HG02938 (cell line): ENCODE results near the gene KLHDC7B.

Source experiments
- ATAC-seq: cut with Tn5 transposase; IDR thresholded peaks from one replicate; pipeline ENCODE4 v1.9.1; 2021; ENCODE audit warnings: mild to moderate bottlenecking, moderate library complexity; ENCODE audit not compliant: unreplicated experiment

Gene KLHDC7B

DNA sequence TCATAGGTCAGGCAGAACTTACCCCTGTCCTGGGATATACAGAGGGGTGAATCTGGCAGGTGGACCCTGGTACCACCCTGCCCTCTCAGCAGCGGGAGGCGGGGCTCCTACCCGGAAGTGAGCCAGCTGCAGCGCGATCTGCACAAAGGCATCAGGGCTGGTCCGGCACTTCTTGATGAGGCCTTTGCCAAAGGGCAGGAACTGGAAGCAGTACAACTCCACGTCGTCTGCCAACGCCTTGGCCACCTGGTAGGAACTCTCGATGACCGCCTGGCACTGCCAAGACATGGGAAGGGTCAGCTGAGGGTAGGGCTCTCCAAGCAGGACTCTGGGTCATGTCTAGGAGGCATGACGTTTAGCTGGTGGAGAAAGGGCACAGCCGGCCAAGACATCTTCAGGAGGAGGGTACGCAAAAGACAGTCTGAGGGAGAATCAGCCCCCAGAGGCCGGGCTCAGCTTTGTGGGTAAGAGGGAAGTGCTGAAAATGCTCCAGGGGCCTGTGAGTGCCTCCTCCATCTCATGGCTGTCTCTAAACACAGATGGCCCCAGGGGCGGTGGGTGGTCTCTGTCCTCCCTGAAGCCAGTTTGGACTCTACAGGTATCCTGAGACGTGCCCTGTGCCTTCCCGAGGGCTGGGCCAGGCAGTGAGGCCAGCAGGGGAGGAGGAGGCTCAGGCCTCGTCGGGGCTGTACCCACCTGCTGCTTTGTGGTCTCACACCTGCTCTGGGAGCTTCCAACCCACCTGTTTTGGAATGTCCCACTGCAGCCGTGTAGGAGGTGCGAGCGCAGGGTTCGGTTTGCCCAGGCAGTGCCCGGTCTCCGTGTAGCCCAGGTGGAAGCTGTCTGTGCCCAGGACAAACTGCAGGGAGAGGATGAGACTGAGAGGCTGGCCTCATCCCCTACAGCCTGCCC, 25.8 kb downstream of the KLHDC7B start:
- ATAC-seq = no peak

DNA sequence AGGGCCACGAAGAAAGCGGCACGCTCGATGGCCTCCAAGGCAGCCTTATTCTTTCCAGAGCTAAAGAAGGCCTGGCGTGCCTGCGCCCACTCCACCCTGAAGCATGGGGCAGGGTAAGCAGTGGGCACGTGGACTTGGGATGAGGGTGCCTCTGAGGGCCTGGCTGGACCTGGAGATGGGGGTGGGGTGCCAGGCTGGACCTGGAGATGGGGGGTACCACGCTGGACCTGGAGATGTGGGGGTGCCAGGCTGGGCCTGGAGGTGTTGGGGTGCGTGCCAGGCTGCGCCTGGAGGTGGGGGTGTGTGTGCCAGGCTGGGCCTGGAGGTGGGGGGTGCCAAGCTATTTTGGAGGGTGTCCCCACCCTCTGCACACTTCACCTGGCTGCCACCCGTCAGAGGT, 27.3 kb downstream of the KLHDC7B start:
- no peak for ATAC-seq

DNA sequence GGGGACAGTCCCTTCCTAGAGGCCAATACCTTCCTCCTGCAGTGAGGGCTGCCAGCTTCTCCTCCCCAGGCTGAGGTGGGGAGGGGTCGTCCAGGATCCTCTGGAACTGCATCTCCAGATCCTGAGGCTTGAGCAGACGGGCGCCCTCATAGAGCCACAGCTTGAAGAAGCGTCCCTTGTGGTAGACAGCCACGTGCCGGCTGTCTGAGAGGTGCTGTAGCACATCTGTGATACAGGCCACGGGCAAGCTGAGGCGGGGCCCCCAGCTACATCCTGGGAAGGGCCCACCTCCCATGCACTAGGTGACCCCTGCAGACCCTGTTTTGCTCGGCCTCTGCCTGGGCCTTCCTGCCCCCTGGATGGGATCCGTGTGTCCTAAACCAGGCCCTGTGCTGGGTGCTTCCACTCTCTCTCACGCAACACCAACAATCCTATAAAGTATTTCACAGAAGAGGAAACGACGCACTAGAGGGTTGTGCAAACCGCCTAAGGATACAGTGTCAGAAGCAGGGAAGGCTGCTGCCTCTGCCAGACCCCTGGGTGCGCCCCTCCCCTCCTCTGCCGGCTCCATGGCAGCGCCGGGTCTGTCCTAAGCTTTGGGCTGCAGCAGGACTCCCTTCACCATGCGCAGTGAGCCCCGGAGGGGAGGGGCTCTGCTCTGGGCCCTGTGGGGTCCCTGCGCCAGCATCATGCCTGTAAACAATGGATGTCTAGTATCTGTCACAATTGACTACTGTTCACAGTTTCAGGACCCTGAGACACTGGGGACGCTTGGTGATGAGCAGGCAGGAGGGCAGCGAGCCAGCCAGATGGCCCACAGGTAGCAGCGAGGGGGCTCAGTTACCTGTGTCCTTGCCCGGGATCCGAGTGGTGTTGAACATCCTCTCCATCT, 28.0 kb downstream of the KLHDC7B start:
- ATAC-seq = no peak

DNA sequence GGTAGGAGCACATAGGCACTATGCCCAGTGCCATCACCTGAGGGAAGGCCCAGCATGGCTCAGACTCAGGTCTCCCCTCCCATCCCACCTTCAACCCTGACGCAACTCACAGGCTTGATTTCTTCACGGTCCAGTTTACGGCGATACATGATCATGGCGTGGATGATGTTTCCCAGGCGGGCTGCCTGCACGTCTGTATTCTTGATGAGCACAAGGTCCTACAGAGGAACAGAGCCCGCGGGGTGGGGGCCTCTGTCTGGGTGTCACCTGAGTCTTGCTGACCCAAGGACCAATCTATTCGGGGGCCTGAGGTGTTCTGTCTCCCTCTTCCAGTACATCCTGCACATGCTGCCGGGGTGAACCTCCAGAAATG, 28.7 kb downstream of the KLHDC7B start:
- no peak for ATAC-seq

DNA sequence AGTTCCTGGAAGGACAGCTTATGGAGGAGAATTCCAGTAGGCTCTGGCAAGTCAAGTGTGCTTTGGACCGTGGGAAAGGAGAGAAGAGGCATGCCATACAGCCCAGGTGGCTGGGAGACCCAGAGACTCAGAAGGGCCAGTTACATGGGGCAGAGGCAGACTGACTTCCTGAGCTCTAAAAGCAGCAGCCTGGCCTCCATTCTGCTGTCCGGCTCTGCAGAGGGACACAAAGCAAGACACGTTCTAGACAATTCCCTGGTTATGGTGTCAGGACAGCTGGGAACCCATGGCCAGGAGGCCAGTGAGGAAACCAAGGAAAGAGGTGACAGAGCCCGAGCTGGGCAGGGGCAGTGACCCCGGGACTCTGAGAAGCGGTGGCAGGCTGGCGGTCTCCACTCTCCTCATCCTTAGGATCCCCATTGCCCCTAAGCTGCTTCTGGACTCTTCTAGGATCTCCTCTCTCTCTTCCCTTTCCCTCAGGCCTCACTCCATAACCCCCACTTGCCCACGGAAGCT, 29.8 kb downstream of the KLHDC7B start:
- ATAC-seq = no peak

DNA sequence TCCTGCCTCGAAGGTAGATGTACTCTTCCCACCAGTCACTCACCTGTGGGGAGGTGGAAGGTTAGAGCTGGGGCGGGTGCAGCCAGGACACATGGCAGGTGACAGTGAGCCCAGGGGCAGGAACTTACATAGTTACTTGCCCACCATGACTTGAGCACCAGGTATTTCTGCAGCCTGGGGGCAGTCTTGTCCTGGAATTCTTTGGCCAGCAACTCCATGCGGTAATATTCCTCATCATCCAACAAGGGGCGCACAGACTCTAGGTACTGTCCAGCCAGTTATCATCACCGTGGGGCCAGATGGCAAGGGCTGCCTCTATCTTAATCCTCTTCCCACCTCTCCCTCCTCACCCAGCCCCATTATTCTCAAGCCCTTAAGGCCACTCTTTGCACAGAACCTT, 30.4 kb downstream of the KLHDC7B start:
- no peak for ATAC-seq

DNA sequence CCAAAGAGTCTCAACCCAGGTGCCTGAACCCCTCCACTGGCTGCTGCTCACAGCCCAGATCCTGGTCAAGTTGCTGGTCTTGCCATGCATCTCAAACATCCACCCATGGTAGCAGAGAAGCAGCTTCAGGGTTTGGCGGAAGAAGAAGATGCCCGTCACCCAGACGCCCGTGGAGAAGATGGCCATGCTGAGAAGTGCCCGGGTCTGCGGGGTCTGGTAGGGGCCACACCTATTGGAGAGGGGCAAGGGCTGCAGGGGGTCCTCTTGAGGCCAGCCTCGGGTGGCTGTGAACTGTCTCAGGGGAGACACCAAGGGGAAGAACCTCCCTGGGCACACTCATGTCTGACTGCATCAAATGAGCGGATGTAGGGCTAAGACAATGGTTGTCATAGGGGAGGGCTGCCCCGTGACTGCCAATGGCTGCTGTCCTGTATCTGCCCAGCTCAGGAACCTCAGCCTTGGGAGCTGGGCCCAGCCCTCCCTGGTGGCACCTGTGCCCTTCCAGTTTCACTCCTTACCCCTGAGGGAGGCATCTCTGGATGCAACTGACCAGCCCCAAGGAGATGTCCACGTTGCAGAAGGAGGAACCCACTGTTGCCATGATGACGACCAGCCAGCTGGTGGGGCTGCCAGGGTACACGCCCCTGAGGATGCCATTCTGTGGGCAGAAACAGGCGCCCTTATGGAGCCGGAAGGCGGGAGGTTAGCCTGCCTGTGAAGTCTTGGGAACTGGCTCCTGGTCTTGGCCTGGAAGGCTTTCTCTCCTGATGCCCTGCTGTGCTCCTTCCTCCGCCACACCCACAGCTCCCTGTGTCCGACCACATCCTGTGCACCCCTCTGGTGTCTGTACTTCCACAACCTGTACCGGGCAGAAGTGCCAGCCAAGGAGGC, 31.4 kb downstream of the KLHDC7B start:
- ATAC-seq = no peak

DNA sequence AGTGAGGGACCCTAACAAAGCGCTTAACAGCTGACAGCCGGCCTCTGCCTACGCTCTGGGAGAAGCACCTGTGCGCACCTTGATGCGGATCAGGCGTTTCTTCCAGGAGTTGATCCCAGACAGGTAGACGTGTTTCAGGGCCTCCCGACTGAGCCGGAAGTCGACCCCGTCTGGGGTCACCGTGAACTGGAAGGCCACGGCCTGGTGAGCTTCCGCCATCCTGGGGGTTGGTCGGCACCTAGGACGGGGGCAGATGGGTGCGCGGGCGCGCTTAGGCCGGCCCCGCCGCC, 31.9 kb downstream of the KLHDC7B start:
- ATAC-seq = no peak

DNA sequence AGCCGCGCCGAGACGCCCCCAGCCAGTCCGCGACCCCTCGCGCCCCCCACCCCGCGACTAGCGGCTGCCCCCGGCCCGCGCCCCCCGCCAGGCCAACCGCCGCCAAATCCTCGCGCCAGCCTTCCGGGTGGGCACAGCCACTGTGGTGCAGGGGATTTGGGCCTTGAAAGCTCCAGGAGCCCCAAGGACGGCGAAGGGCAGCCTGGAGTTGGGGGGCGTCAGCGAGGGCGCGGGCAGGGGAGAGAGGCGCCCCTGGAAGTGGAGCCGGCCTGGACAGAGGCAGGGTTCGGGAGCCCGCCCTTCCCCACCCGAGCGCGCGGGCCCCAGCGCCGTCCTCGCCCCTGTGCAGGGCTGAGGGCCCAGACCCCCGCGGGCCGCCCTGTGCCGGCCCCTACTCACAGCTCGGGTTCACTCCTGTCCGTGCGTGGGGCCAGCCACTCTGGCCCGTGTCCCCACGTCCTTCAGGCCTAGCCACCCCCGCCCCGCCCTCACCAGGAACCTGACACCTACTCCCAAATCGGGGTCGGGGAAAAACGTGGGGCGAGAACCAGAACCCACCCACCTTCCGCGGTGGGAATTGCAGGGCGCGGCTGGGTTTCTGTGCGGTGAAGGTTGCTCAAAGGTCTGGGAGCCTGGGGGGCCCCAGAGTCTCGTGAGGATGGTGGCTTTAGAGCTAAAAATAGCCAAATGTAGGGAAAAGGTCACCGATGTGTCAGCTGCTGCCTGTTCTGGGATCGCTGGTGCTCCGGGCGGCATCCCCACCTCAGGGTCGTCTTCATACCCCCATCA, 32.5 kb downstream of the KLHDC7B start, which contains the start of gene CPT1B:
Gene CPT1B (minus strand): TSS at position 441 of the 789 bp plus-strand sequence. CDS start 512 bp downstream, outside the sequence.
- no peak for ATAC-seq

DNA sequence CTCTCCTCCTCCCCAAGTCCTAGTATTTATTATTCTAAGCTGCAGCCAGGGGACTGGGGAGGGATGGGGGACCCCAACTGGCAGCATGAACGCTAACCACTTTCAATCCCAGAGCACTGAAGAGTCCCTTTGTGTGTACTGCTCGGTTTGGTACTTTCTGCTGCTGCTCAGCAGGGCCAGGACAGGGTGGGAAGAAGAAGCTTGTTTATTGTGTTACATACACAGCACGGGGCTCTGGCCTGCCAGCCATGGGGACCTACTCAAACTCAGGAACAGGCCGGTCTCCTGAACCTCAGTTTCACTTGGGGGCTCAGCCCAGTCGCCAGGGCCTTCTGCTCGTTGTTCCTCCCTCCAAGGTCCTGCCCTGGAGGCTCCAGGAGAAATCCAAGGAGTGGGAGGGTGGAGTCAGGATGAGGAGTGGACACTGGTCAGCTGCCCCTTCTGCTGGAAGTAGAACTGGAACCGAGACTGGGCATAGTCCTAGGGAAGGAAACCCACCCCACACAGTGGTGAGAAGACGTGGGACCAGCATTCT, 33.1 kb downstream of the KLHDC7B start:
- ATAC-seq = no peak

DNA sequence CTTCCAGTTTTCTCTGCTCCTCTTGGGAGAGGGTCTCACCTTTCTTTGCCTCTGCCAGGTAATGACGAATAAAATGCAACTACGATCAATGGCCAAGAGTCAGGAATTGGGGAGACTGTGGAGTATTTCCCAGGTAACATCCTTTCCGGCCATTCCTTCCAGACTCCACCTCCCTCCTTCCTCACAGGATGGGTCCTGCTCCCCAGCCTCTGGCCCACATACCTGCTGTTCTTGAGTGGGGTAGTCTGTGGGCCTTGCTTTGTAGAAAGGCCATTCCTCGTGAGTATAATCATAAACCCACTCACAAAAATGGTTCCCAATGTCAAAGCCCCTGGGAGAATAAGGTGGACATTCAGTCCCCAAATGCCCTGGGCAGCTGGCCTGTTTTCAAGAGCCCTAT, 34.1 kb downstream of the KLHDC7B start:
- no peak for ATAC-seq

DNA sequence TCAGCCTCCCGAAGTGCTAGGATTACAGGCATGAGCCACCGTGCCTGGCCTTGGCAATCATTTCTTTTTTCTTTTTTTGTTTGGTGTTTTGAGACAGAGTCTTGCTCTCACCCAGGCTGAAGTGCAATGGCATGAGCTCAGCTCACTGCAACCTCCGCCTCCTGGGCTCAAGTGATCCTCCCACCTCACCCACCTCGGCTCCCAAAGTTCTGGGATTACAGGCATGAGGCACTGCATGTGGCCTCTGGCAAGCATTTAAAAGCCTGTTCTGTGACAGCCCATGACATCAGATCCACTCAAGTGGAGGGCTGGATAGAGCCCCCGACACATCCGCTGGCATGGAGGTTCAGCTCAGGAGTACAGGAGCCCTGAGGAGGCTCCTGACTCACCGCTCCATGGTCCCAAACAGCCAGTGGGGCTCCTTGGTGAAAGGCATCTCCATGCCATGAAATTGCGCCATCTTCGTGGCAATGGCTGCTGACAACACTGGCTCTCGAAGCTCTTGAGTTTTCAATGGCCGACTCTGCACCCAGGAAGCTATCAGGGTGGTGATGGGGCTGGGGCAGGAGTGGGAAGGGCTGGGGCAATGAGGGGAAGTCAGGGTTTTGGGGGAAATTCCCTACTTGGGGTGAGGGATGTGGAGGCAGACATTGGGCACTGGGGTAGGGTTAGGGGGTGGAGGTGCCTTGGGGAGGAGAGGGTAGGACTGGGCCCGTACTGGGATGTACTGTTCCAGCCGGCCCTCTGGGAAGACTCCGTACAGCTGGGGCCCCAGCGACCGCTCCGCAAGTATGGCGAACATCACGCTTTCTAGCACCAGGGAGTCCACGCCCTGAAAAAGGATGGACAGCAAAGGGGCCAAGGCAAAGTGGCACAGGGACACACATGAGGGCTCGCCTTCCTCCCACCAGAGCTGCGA, 35.6 kb downstream of the KLHDC7B start:
- no peak for ATAC-seq

DNA sequence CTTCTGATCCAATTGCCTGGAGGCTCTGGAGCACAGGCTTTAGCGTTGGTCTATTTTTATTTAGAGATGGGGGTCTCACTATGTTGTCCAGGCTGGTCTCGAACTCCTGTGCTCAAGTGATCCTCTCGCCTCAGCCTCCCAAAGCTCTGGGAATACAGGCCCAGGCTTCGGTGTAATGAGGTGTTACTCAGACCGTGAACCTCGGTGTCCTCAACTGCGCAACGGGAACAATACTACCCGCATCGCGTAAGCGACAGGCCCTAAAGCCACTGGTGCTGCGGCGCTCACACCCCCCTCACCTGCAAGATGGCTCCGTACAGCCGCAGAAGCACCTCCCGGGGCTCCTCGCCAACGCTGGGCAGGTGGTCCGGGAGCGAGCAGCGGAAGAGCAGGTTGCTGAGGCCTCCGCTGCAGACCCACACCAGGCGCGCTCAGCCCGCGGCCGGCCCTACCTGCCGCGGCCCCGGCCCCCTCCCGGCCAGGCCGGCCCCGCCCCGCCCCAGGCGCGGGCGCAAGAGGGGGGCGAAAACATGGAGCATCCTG, 36.3 kb downstream of the KLHDC7B start:
- ATAC-seq = no peak

DNA sequence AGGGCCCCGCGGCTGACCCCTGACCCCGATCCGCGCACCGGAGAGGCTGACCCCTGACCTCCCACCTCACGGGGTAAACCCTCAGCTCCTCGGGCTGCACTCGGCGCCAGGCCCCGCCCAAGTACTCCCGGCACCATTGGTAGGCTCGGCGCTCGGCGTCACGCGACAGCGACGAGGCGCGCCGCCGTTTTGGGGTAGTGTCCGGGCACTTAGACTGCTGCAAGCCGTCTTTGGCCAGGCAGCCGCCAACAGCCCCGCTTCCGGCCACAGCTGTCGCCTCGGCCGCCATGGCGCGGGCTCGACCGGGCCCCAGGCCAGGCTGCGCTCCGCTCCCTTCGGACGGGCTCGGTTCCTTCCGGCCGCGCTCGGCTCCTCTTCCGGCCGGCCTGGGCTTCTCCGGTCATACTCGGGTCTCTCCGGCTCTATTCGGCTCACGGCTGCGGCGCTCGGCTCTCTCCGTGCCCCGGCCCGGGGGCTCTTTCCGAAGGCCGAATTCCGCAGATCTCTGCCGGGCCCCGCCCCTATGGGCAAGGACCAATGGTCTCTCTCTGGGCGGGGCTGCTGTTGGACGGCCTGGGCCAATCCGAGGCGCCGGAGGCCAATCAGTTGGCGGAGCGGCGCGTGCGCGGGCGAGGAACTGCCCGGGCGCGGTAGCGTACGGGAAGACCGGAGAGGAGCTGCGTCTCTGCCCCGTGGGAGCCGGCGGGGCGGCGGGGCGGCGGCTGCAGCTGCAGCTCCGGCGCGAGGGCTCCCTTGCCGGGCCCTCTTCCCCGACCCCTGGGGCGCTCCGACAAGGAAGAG, 37.0 kb downstream of the KLHDC7B start, which contains the start of gene CHKB:
Gene CHKB (minus strand): TSS at position 357 of the 801 bp plus-strand sequence. CDS start 68 bp downstream, at position 289.
- ATAC-seq = peak; percentile 85

DNA sequence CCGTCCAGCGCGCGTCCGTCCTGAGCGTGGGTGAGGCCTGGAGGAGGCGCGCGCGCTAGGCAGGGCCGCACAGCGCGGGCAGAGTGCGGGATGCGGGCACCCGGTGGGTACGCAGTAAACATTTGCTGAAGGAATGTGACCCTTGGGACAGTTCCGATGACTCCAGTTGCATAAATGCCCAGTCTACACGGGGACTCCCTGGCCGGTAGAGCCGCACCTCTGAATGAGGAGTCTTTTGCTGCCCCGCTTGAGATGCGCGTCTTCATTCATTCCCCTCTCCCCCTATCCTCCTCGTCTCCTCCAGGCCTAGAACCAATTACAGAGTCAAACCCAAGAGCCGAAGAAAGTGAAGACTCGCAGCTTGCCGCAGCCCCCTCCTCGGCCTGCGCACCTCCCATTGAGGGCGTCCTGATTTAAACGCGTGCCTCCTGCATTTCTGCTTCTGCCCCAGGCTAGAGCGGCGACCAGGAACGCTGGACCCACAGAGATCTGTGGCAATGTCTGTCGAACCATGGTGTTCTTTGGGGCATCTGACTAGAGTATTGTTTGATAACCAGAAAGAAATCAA, 37.7 kb downstream of the KLHDC7B start:
- peak; percentile 24 for ATAC-seq

DNA sequence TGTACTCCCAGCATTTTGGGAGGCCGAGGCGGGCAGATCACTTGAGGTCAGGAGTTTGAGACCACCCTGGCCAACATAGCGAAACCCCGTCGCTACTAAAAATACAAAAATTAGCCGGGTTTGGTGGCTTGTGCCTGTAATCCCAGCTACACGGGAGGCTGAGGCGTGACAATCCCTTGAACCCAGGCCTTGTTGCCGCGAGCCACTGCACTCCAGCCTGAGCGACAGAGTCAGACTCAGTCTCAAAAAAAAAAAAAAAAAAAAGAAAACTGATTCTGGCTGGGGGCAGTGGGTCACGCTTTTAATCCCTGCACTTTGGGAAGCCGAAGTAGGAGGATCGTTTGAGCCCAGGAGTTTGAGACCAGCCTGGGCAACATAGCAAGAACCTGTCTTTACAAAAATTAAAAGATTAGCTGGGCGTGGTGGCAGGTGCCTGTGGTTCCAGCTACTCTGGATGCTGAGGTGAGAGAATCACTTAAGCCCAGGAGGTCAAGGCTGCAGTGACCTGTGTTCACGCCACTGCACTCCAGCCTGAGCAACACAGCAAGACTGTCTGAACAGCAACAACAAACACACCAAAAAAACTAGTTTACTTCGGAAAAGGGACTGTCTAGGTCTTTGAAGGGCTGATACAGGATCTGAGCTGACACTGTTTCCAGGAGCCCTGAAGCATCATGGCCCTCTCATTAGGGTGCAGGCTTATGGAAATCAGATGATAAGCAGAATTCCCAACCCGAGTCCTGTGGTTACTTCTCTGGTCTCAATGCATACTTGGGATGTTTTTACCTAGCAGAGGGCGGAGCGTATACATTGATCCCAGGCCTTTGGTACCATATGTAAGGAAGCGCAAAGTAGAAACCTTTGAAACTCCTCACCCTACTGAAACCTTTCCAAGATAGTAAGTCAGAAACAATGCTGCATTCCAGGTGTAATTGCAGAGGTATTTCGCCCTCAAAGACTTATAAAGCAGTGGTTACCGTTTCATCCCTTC, 38.7 kb downstream of the KLHDC7B start:
- ATAC-seq = no peak
